ENCODE data around the gene NOTCH1. TPM values are rescaled to one million over a fixed set of nuclear protein-coding genes. Genes with fewer than 3 reads are reported as not detected.

Gene NOTCH1
- 28.5 and 29.7 TPM in 2 replicates for polyA plus RNA-seq (2013)

GRCh38 chr9:136545965-136546696 lies at the start of gene NOTCH1:
Gene NOTCH1 (minus strand): TSS chr9:136546048. CDS start chr9:136545786, 262 bp downstream.
- peak within 1 kb of the TSS; percentile 92 for H3K4me2 ChIP-seq (ENCODE audit: low read length)
- H3K27me3 ChIP-seq (ENCODE audit: insufficient read depth, low read length), result peaks cover 12% of the 10 kb centered on the region
- H3K79me1 ChIP-seq (ENCODE audit: low read length), result peaks cover 29% of the 10 kb centered on the region
- no peaks in the 10 kb centered on the region for H3K9me3 ChIP-seq (ENCODE audit: insufficient read depth, low read depth, low read length)
- peak within 1 kb of the TSS; percentile 79 for H3K18ac ChIP-seq (ENCODE audit: low read length)
- H4K8ac ChIP-seq (ENCODE audit: low read depth, low read length), result peak within 1 kb of the TSS; percentile 34
- H2AFZ ChIP-seq (ENCODE audit: insufficient read depth, low read length, poor library complexity), result peak within 1 kb of the TSS; percentile 80
- H2AK5ac ChIP-seq (ENCODE audit: low read length), result peak within 1 kb of the TSS; percentile 40
- H2BK12ac ChIP-seq (ENCODE audit: low read length), result peak within 1 kb of the TSS; percentile 15
- peak within 1 kb of the TSS; percentile 67 for H4K91ac ChIP-seq (ENCODE audit: low read depth, low read length)
- peak within 1 kb of the TSS; percentile 16 for H4K12ac ChIP-seq (ENCODE audit: low read depth, low read length)
- WGBS (ENCODE audit: extremely low coverage, insufficient coverage, insufficient read length), result no CpG with 5 or more reads among the region's 94 CpGs
- H3K79me2 ChIP-seq (ENCODE audit: control insufficient read depth, insufficient read depth, low read length, poor library complexity), result peaks cover 7% of the 10 kb centered on the region
- peak within 1 kb of the TSS; percentile 61 for H2BK5ac ChIP-seq (ENCODE audit: low read depth, low read length, poor library complexity)
- peak; percentile 63 to 79 for DNase-seq
- peak within 1 kb of the TSS; percentile 28 for H3K4ac ChIP-seq (ENCODE audit: low read depth, low read length)
- H3K23ac ChIP-seq (ENCODE audit: low read length), result no peak within 1 kb of the TSS
- H3K14ac ChIP-seq (ENCODE audit: low read length), result peak within 1 kb of the TSS; percentile 45
- H3K9ac ChIP-seq (ENCODE audit: low read length), result peak within 1 kb of the TSS; percentile 56
- H3K27ac ChIP-seq (ENCODE audit: low read depth, low read length), result peak within 1 kb of the TSS; percentile 52
- peaks cover 24 to 37% of the 10 kb centered on the region in 2 experiments for H3K4me1 ChIP-seq (ENCODE audit: control insufficient read depth in 1 of 2, insufficient read depth in 2 of 2, low read length in 2 of 2)
- H3K4me3 ChIP-seq (ENCODE audit: low read depth, low read length), result peak within 1 kb of the TSS; percentile 77
- peaks cover 0 to 20% of the 10 kb centered on the region in 2 experiments for H3K36me3 ChIP-seq (ENCODE audit: control insufficient read depth in 1 of 2, insufficient read depth in 2 of 2, low read length in 2 of 2)
- H2BK120ac ChIP-seq (ENCODE audit: insufficient read depth, low read length, poor library complexity), result peak within 1 kb of the TSS; percentile 65

GRCh38 chr9:136594492-136594891 lies 48.6 kb upstream of the NOTCH1 start:
- no peak overlapping the region for H3K9ac ChIP-seq (ENCODE audit: low read length)

DNA sequence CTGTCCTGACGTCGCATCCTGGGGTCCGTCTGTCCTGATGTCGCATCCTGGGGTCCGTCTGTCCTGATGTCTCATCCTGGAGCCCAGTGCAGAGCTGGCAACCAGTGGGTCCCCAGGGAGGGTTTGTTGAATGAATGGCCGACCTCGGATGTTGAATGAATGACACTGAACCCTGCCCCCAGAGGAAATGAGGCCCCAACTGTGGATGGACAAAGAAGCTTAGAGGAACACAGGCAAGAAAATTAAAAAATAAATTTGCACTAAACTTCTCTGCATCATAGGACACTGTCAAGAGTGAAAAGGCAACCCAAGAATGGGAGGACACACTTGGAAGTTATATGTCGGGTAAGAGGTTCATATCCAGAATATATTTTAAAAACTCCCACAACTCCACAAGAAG lies 47.7 kb upstream of the NOTCH1 start:
- no peak overlapping the region for H2BK12ac ChIP-seq (ENCODE audit: low read length)
- no peak overlapping the region for H3K23ac ChIP-seq (ENCODE audit: low read length)
- no CpG with 5 or more reads among the region's 8 CpGs for WGBS (ENCODE audit: extremely low coverage, insufficient coverage, insufficient read length)

More at GRCh38 chr9:136594492-136594891, 48.6 kb upstream of the NOTCH1 start:
- Histone ChIP-seq H2BK12ac (ENCODE audit: low read length) (no peak overlapping the region), H3K36me3 (ENCODE audit: control insufficient read depth in 1 of 2, insufficient read depth in 2 of 2, low read length in 2 of 2) (no peaks in the 10 kb centered on the region), H2AK5ac (ENCODE audit: low read length) (no peak overlapping the region), H3K14ac (ENCODE audit: low read length) (no peak overlapping the region), H3K9me3 (ENCODE audit: insufficient read depth, low read depth, low read length) (peaks cover 3% of the 10 kb centered on the region), H3K79me2 (ENCODE audit: control insufficient read depth, insufficient read depth, low read length, poor library complexity) (no peaks in the 10 kb centered on the region), H3K27me3 (ENCODE audit: insufficient read depth, low read length) (no peaks in the 10 kb centered on the region), H3K4me1 (ENCODE audit: control insufficient read depth in 1 of 2, insufficient read depth in 2 of 2, low read length in 2 of 2) (peaks cover 9% of the 10 kb centered on the region in 2 experiments), H4K12ac (ENCODE audit: low read depth, low read length) (no peak overlapping the region), H2BK120ac (ENCODE audit: insufficient read depth, low read length, poor library complexity) (no peak overlapping the region), H3K4me3 (ENCODE audit: low read depth, low read length) (no peak overlapping the region), H3K23ac (ENCODE audit: low read length) (no peak overlapping the region), H4K91ac (ENCODE audit: low read depth, low read length) (no peak overlapping the region), H3K27ac (ENCODE audit: low read depth, low read length) (no peak overlapping the region), H3K18ac (ENCODE audit: low read length) (no peak overlapping the region), H4K8ac (ENCODE audit: low read depth, low read length) (no peak overlapping the region), H3K79me1 (ENCODE audit: low read length) (peaks cover 9% of the 10 kb centered on the region), H2AFZ (ENCODE audit: insufficient read depth, low read length, poor library complexity) (no peak overlapping the region), H2BK5ac (ENCODE audit: low read depth, low read length, poor library complexity) (no peak overlapping the region), H3K4me2 (ENCODE audit: low read length) (no peak overlapping the region), H3K4ac (ENCODE audit: low read depth, low read length) (no peak overlapping the region)
- WGBS (ENCODE audit: extremely low coverage, insufficient coverage, insufficient read length), result no CpG with 5 or more reads among the region's 14 CpGs
- DNase-seq, result no peak

DNA sequence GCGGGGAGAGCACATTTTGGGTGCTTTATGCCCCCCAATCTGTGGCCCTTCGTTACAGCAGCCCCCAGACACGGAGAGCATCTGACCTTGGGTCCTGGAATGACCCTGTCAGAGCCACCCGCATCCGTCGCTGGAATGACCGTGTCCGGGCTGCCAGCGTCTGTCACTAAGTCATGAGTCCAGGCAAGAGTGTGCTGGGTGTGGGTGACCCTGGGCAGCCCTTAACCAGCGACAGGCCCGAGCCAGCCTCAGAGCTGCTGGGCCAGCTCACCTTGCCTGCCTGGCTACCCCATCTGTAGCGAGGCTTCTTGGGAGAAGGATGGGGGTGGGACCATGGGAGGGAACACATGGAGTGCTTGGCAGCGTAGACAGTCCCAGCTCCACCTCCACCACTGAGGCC lies 46.8 kb upstream of the NOTCH1 start:
- H2AK5ac ChIP-seq (ENCODE audit: low read length), result no peak overlapping the region
- no peak overlapping the region for H2BK5ac ChIP-seq (ENCODE audit: low read depth, low read length, poor library complexity)
- no peak overlapping the region for H3K23ac ChIP-seq (ENCODE audit: low read length)
- H3K27me3 ChIP-seq (ENCODE audit: insufficient read depth, low read length), result no peaks in the 10 kb centered on the region
- H2BK12ac ChIP-seq (ENCODE audit: low read length), result no peak overlapping the region
- no peak overlapping the region for H4K91ac ChIP-seq (ENCODE audit: low read depth, low read length)
- DNase-seq, result peak in 1 of 2 donors; percentile 44
- no peak overlapping the region for H3K18ac ChIP-seq (ENCODE audit: low read length)
- H3K14ac ChIP-seq (ENCODE audit: low read length), result no peak overlapping the region
- H2AFZ ChIP-seq (ENCODE audit: insufficient read depth, low read length, poor library complexity), result no peak overlapping the region
- H3K79me2 ChIP-seq (ENCODE audit: control insufficient read depth, insufficient read depth, low read length, poor library complexity), result no peaks in the 10 kb centered on the region
- H3K4ac ChIP-seq (ENCODE audit: low read depth, low read length), result no peak overlapping the region
- no peak overlapping the region for H2BK120ac ChIP-seq (ENCODE audit: insufficient read depth, low read length, poor library complexity)
- H3K4me1 ChIP-seq (ENCODE audit: control insufficient read depth in 1 of 2, insufficient read depth in 2 of 2, low read length in 2 of 2), result peaks cover 7% of the 10 kb centered on the region in 2 experiments
- no peak overlapping the region for H4K8ac ChIP-seq (ENCODE audit: low read depth, low read length)
- H3K4me2 ChIP-seq (ENCODE audit: low read length), result no peak overlapping the region
- H3K79me1 ChIP-seq (ENCODE audit: low read length), result peaks cover 7% of the 10 kb centered on the region
- no peaks in the 10 kb centered on the region for H3K36me3 ChIP-seq (ENCODE audit: control insufficient read depth in 1 of 2, insufficient read depth in 2 of 2, low read length in 2 of 2)
- H3K9me3 ChIP-seq (ENCODE audit: insufficient read depth, low read depth, low read length), result peaks cover 3% of the 10 kb centered on the region
- no peak overlapping the region for H3K27ac ChIP-seq (ENCODE audit: low read depth, low read length)
- no peak overlapping the region for H3K4me3 ChIP-seq (ENCODE audit: low read depth, low read length)
- no peak overlapping the region for H3K9ac ChIP-seq (ENCODE audit: low read length)
- H4K12ac ChIP-seq (ENCODE audit: low read depth, low read length), result no peak overlapping the region
- no CpG with 5 or more reads among the region's 13 CpGs for WGBS (ENCODE audit: extremely low coverage, insufficient coverage, insufficient read length)

More for the DNA sequence above, 47.7 kb upstream of the NOTCH1 start:
- Histone ChIP-seq H3K27me3 (ENCODE audit: insufficient read depth, low read length) (no peaks in the 10 kb centered on the region), H3K4me3 (ENCODE audit: low read depth, low read length) (no peak overlapping the region), H3K9me3 (ENCODE audit: insufficient read depth, low read depth, low read length) (peaks cover 3% of the 10 kb centered on the region), H4K12ac (ENCODE audit: low read depth, low read length) (no peak overlapping the region), H3K36me3 (ENCODE audit: control insufficient read depth in 1 of 2, insufficient read depth in 2 of 2, low read length in 2 of 2) (no peaks in the 10 kb centered on the region), H4K91ac (ENCODE audit: low read depth, low read length) (no peak overlapping the region), H3K4me2 (ENCODE audit: low read length) (no peak overlapping the region), H3K18ac (ENCODE audit: low read length) (no peak overlapping the region), H2BK5ac (ENCODE audit: low read depth, low read length, poor library complexity) (no peak overlapping the region), H2AK5ac (ENCODE audit: low read length) (no peak overlapping the region), H3K4me1 (ENCODE audit: control insufficient read depth in 1 of 2, insufficient read depth in 2 of 2, low read length in 2 of 2) (peaks cover under 1 to 2% of the 10 kb centered on the region in 2 experiments), H4K8ac (ENCODE audit: low read depth, low read length) (no peak overlapping the region), H3K79me2 (ENCODE audit: control insufficient read depth, insufficient read depth, low read length, poor library complexity) (no peaks in the 10 kb centered on the region), H3K79me1 (ENCODE audit: low read length) (peaks cover 2% of the 10 kb centered on the region), H3K14ac (ENCODE audit: low read length) (no peak overlapping the region), H2AFZ (ENCODE audit: insufficient read depth, low read length, poor library complexity) (no peak overlapping the region), H2BK120ac (ENCODE audit: insufficient read depth, low read length, poor library complexity) (no peak overlapping the region), H3K9ac (ENCODE audit: low read length) (no peak overlapping the region), H3K4ac (ENCODE audit: low read depth, low read length) (no peak overlapping the region), H3K27ac (ENCODE audit: low read depth, low read length) (no peak overlapping the region)
- DNase-seq, result no peak
